ENCODE results near the gene HOXD1. TPM values are rescaled to one million over a fixed set of nuclear protein-coding genes. Genes with fewer than 3 reads are reported as not detected.

The HOXD1 gene
- total and polyA plus RNA-seq, 2 of the 4 experiments (the other 2 are of a cell fraction): not detected

- ChIA-PET CTCF (no interaction called here), POLR2A (ENCODE audit: unreplicated experiment) (interaction anchor here (0.6 kb wide), 1 partner anchor 220 kb away, joined by 3 read pairs; no protein-coding TSS in a partner anchor)
- H3K9me1 ChIP-seq (ENCODE audit: insufficient read depth, low read length): no peaks in the 10 kb centered on the region
- H3K18ac ChIP-seq (ENCODE audit: low read depth, low read length): no peak overlapping the region
- no peak overlapping the region for H3K23ac ChIP-seq (ENCODE audit: low read depth, low read length)
- H3K4me2 ChIP-seq (ENCODE audit: low read depth, low read length): no peak overlapping the region
- H3K27me3 ChIP-seq (ENCODE audit: control insufficient read depth, insufficient read depth, low read length): peaks cover 49% of the 10 kb centered on the region
- H2BK120ac ChIP-seq (ENCODE audit: low read depth, low read length): no peak overlapping the region
- no peak for ATAC-seq (ENCODE audit: low read depth)
- H3K14ac ChIP-seq (replicated peaks; ENCODE audit: low read depth, low read length): no peak overlapping the region
- no peak overlapping the region for H2AK5ac ChIP-seq (ENCODE audit: low read depth, low read length)
- BruUV-seq (replicated peaks): no TSS peak
- no peak overlapping the region for H4K5ac ChIP-seq (ENCODE audit: low read depth, low read length)
- no peak overlapping the region for H3K27ac ChIP-seq (ENCODE audit: insufficient read depth, low read length)
- no peak overlapping the region for H3K56ac ChIP-seq (ENCODE audit: extremely low read depth, insufficient read depth, low read length)
- intact Hi-C loops (cut with micrococcal nuclease): no loop called here
- peaks cover 11% of the 10 kb centered on the region for H3K9me3 ChIP-seq (ENCODE audit: control insufficient read depth, insufficient read depth, low read length)
- H4K91ac ChIP-seq (ENCODE audit: insufficient read depth, low read depth, low read length): no peak overlapping the region
- H4K20me1 ChIP-seq (ENCODE audit: insufficient read depth, low read length): no peaks in the 10 kb centered on the region
- H2BK15ac ChIP-seq (ENCODE audit: low read depth, low read length): no peak overlapping the region
- dilution Hi-C loops (cut with HindIII; ENCODE audit: low sequenced_read_pairs, unreplicated experiment): no loop called here
- H2BK5ac ChIP-seq (ENCODE audit: low read depth, low read length, poor library complexity, severe bottlenecking): no peak overlapping the region
- no peak overlapping the region for H2AK9ac ChIP-seq (replicated peaks; ENCODE audit: low read depth, low read length, poor library complexity)
- peaks cover 2% of the 10 kb centered on the region; the same call in 1 of the 2 replicates for H3K4me1 ChIP-seq (ENCODE audit: control insufficient read depth, insufficient read depth, low read length)
- no peak overlapping the region for H3K9ac ChIP-seq (ENCODE audit: low read depth, low read length)
- H3K4me3 ChIP-seq (ENCODE audit: insufficient read depth, low read depth, low read length): no peak overlapping the region
- no CpG with 5 or more reads among the region's 2 CpGs for WGBS, 2 experiments (ENCODE audit: extremely low coverage in 2 of 2, insufficient read length in 1 of 2)
- no peak for DNase-seq
- H3K4ac ChIP-seq (ENCODE audit: low read depth, low read length): no peak overlapping the region
- no peak overlapping the region for H2BK20ac ChIP-seq (ENCODE audit: low read depth, low read length)
- H4K8ac ChIP-seq (ENCODE audit: low read depth in 2 of 2, low read length in 2 of 2): no peak overlapping the region
- TF ChIP-seq MAFK (IDR thresholded peaks at IDR 0.05; ENCODE audit: low read depth, low read length) (no peak), ELK1 (IDR thresholded peaks at IDR 0.05; ENCODE audit: borderline replicate concordance, low read depth, low read length) (no peak)
- H2AFZ ChIP-seq (replicated peaks; ENCODE audit: low read length, poor library complexity): no peak overlapping the region
- no peaks in the 10 kb centered on the region for H3K36me3 ChIP-seq (ENCODE audit: control insufficient read depth, insufficient read depth, low read length)
- in situ Hi-C loops (cut with MboI; ENCODE audit: low sequenced_read_pairs): no loop called here
- H3K79me1 ChIP-seq (ENCODE audit: low read depth in 1 of 2, low read length in 2 of 2): no peaks in the 10 kb centered on the region
Measured at GRCh38 chr2:176184749-176185148, 3.7 kb upstream of the HOXD1 start.

Measured in IMR-90 (cell line).